Transverse colon (tissue), 4 donors: Measurements from ENCODE around the gene ZNF135. TPM values are rescaled to one million over a fixed set of nuclear protein-coding genes. Genes with fewer than 3 reads are reported as not detected.

Experiments
- DNase-seq: peaks from one replicate; pipeline ENCODE4 v3.0.0-alpha.2; 2019
- H3K27ac ChIP-seq, 4 donors: fragments of 200-600 bp; sonication (generic); 2 replicates each; pipeline ENCODE4 v1.5.1; 2016 to 2018; ENCODE audit warnings: inconsistent platforms in 4 of 4
- H3K27me3 ChIP-seq: fragments of 200-600 bp; sonication (generic); 2 replicates; pipeline ENCODE4 v1.5.1; 2017; ENCODE audit warnings: inconsistent platforms
- H3K36me3 ChIP-seq, 4 donors: fragments of 200-600 bp; sonication (generic); 2 replicates each; pipeline ENCODE4 v1.5.1; 2017 to 2019; ENCODE audit warnings: inconsistent platforms in 4 of 4
- H3K4me1 ChIP-seq, 4 donors: fragments of 200-600 bp; sonication (generic); 2 replicates each; pipeline ENCODE4 v1.5.1; 2017 to 2020; ENCODE audit warnings: inconsistent platforms in 4 of 4
- H3K4me3 ChIP-seq, 4 donors: fragments of 200-600 bp; sonication (generic); 1 replicate in 1 of 4; 2 replicates in 3 of 4; pipeline versions ENCODE4 v1.5.1 to v1.6.1; 2017 to 2019; ENCODE audit warnings: inconsistent platforms in 4 of 4
- H3K9me3 ChIP-seq, 2 donors: fragments of 200-600 bp; sonication (generic); 2 replicates each; pipeline ENCODE4 v1.5.1; 2017 to 2019; ENCODE audit warnings: inconsistent platforms in 2 of 2
- EP300 ChIP-seq: sonication (generic); formaldehyde crosslinking; IDR thresholded peaks from one replicate; pipeline ENCODE4 v1.6.1; 2017; ENCODE audit warnings: antibody characterized with exemption, low read depth
- POLR2A ChIP-seq: fragments of 450-650 bp; IDR thresholded peaks from one replicate; pipeline ENCODE4 v1.6.1; 2016; ENCODE audit warnings: antibody characterized with exemption, mild to moderate bottlenecking, moderate library complexity
- POLR2AphosphoS5 ChIP-seq, 3 donors: sonication (generic); formaldehyde crosslinking; IDR thresholded peaks; one replicate each; pipeline ENCODE4 v1.6.1; 2016; ENCODE audit warnings: antibody characterized with exemption in 3 of 3
- WGBS, 2 donors: methylation state at CpG; one replicate each; pipeline ENCODE4 v1.1.5; 2018; ENCODE audit warnings: low coverage in 1 of 2; 5-methylcytosine and 5-hydroxymethylcytosine counted together
- in situ Hi-C, 4 donors: fragments of 200-750 bp; cut with MboI; loops; one replicate each; pipeline versions ENCODE4 v1.15.0 to v1.15.1; 2017; ENCODE audit warnings: low sequenced_read_pairs in 3 of 4, low pct_ligation_motif_present in 1 of 4, low pct_unique_long_range_greater_than_20kb in 1 of 4
- intact Hi-C: fragments of 100-400 bp; cut with DNase I; formaldehyde crosslinking; loops from one replicate; pipeline ENCODE4 v1.15.1; 2023; ENCODE audit warnings: low total_unique reads
- total RNA-seq, 4 donors: library from RNA; depleted of rRNA; stranded (reverse); fragments of >200 nt; gene quantifications; one replicate each; pipeline ENCODE4 v1.1.0, GENCODE V29; 2016
- TF ChIP-seq, protein P1 (sequence below), 5 experiments: fragments of 200-600 bp in 3 of 5; fragments of 450-650 bp in 2 of 5; sonication (generic) in 3 of 5; IDR thresholded peaks; 1 replicate in 2 of 5; 2 replicates in 3 of 5; pipeline ENCODE4 v1.5.1; 2016 to 2017; ENCODE audit warnings: antibody characterized with exemption in 5 of 5, inconsistent platforms in 3 of 5, mild to moderate bottlenecking in 2 of 5, moderate library complexity in 1 of 5

The ZNF135 gene
- total RNA-seq, 4 donors from 2014 or later = 1.6 to 20.9 (median 2.1) TPM

DNA sequence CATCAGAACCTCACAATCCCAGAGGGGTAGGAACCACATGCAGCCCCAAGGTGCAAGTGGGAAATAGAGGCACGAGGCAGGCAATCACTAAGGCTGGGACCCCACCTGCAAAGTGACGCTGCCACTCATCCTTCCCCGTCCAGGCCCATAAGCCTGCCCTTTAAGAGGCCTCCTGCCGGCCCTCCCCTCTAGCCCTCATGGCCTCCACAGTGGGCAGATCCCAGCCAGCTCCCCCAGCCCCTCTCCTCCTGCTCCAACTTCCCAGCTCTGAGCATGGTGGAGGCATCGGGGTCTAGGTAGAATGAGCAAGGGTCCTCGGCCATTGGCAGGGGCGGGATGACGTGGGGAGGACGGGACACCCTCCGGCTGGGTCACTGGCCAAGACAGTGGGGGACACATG lies 36.2 kb downstream of the ZNF135 start:
- Histone ChIP-seq H3K4me3 (no peak overlapping the region), H3K9me3 (peaks cover 0 to 10% of the 10 kb centered on the region in 2 donors), H3K27me3 (no peaks in the 10 kb centered on the region), H3K27ac (no peak overlapping the region), H3K36me3 (no peaks in the 10 kb centered on the region), H3K4me1 (peaks cover 0 to 16% (median 7%) of the 10 kb centered on the region in 4 donors)
- in situ Hi-C loops = no loop called here
- WGBS, 2 donors = 96% methylated on average over 10 of the region's 10 CpGs; no CpG with 5 or more reads in 1 of the 2 donors
- no peak for DNase-seq
- intact Hi-C loops = no loop called here
- TF ChIP-seq POLR2AphosphoS5 (IDR thresholded peaks at IDR 0.05) = no peak
- no peak for TF ChIP-seq POLR2A
- TF ChIP-seq EP300 = no peak
- TF ChIP-seq, protein P1, sequence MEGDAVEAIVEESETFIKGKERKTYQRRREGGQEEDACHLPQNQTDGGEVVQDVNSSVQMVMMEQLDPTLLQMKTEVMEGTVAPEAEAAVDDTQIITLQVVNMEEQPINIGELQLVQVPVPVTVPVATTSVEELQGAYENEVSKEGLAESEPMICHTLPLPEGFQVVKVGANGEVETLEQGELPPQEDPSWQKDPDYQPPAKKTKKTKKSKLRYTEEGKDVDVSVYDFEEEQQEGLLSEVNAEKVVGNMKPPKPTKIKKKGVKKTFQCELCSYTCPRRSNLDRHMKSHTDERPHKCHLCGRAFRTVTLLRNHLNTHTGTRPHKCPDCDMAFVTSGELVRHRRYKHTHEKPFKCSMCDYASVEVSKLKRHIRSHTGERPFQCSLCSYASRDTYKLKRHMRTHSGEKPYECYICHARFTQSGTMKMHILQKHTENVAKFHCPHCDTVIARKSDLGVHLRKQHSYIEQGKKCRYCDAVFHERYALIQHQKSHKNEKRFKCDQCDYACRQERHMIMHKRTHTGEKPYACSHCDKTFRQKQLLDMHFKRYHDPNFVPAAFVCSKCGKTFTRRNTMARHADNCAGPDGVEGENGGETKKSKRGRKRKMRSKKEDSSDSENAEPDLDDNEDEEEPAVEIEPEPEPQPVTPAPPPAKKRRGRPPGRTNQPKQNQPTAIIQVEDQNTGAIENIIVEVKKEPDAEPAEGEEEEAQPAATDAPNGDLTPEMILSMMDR (IDR thresholded peaks at IDR 0.05) = no peak

DNA sequence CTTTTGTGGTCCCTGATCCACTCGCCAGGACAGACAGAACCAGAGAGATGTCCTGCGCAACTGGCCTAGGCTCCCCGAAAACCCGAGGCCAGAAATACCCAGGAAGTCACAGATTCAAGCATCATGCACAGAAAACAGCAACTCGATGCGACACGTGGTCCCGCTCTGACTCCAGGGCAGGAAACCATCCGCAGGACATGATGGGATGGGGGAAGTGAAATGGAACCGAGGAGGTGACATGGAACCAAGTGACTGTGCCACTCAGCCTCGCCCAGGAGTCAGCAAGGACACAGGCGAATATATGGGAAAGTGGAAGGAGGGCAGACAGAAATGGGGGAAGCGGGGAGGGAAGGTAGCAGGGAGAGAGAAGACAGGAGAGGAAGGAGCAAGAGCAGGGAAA lies 37.8 kb downstream of the ZNF135 start:
- H3K4me3 ChIP-seq = peak overlapping the region in 2 of 4 donors; percentile 93 to 99
- DNase-seq = no peak
- in situ Hi-C loops (no loop called here), intact Hi-C loops (no loop called here)
- WGBS, 2 donors = 81 to 86% methylated on average over 5 to 13 of the region's 13 CpGs
- peak overlapping the region in 1 of 4 donors; percentile 97 for H3K27ac ChIP-seq
- no peaks in the 10 kb centered on the region for H3K36me3 ChIP-seq
- H3K9me3 ChIP-seq = peaks cover 0 to 10% of the 10 kb centered on the region in 2 donors
- peaks cover 0 to 16% (median 7%) of the 10 kb centered on the region in 4 donors for H3K4me1 ChIP-seq
- TF ChIP-seq EP300 = no peak
- TF ChIP-seq POLR2A = no peak
- no peak for TF ChIP-seq POLR2AphosphoS5 (IDR thresholded peaks at IDR 0.05)
- no peaks in the 10 kb centered on the region for H3K27me3 ChIP-seq

DNA sequence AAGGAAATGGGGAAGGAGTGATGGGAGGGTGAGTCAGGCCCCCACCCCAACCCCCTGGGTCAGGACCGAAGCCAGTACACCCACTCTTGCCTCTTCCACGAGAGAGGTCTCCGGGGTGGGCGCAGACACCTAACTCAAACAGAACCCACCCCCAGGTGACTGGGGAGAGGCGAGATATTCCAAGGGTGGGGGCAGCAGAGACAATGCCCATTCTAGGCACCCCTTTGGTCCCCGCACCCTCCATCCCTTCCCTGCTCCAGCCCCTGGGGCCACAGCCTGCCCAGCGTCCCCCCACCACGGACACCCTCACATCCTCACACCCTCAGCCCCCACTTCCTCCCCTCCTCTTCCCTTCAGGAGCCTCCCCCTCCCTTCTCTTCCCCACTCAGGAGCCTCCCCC lies 38.3 kb downstream of the ZNF135 start:
- Histone ChIP-seq H3K4me1 (peaks cover 0 to 16% (median 7%) of the 10 kb centered on the region in 4 donors), H3K9me3 (peaks cover under 1 to 12% of the 10 kb centered on the region in 2 donors), H3K4me3 (peak overlapping the region; percentile 62 to 99 (median 92)), H3K27me3 (no peaks in the 10 kb centered on the region), H3K27ac (peak overlapping the region in 3 of 4 donors; percentile 87 to 97 (median 97)), H3K36me3 (no peaks in the 10 kb centered on the region)
- in situ Hi-C loops = no loop called here
- TF ChIP-seq POLR2A (no peak), EP300 (no peak), POLR2AphosphoS5 (IDR thresholded peaks at IDR 0.05) (no peak)
- TF ChIP-seq, protein P1 (IDR thresholded peaks at IDR 0.05) = no peak
- WGBS, 2 donors = 50 to 59% methylated on average over 2 to 8 of the region's 8 CpGs
- intact Hi-C loops = no loop called here
- DNase-seq = no peak

DNA sequence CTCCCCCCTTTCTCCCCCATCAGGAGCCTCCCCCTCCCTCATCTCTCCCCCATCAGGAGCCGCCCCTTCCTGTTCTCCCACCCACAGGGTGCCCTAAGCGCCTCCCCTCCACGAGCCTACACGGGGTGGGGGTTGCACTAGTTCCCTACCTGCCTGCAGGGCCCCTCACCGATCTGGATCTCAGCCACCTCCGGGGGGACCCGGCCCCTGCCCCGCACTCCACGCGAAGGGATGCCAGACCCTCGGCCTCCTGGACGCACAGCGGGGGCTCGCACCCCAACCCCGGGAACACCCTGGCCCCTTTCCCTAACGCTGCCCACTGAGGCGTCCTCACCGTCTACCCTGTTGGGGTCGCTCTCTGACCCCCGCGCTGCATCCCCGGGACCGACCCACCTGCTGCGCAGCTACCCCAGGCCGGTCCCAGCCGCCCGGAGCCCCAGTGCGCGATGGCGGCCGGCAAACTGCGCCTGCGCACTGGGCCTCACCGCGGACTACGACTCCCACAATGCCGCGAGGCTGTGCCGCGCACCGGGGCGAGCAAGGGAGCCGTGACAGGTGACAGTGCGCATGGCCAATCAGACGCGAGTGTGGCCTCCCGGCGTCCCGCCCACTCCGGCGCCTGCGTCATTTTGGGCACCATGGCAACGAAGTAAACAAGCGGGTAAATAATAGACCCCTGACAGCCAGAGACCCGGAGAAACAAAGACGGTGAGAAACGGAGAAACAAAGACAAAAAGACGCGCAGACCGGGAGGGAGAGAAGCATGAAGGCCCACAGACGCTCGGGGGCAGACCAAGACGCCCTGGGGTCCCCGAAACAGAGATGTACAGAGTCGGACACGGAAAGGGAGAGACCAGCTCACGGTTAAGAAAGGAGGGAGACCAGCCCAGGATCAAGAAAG lies 38.9 kb downstream of the ZNF135 start, which contains the start of gene ZSCAN18:
Gene ZSCAN18, minus strand, starts transcription at position 451 of the 901 bp plus-strand sequence. CDS start 7,964 bp downstream, outside the sequence.
- intact Hi-C loops (no loop called here), in situ Hi-C loops (no loop called here)

More for the DNA sequence above, 38.9 kb downstream of the ZNF135 start, which contains the start of gene ZSCAN18:
- Histone ChIP-seq H3K4me1 (peaks cover 0 to 16% (median 7%) of the 10 kb centered on the region in 4 donors), H3K27ac (peak within 1 kb of the TSS; percentile 82 to 97 (median 92)), H3K4me3 (peak within 1 kb of the TSS; percentile 62 to 99 (median 92)), H3K27me3 (no peaks in the 10 kb centered on the region), H3K36me3 (no peaks in the 10 kb centered on the region), H3K9me3 (peaks cover 5 to 18% of the 10 kb centered on the region in 2 donors)
- TF ChIP-seq POLR2A (peak; percentile 67), EP300 (peak; percentile 70), POLR2AphosphoS5 (IDR thresholded peaks at IDR 0.05) (peak; percentile 65 to 82 (median 77))
- TF ChIP-seq, protein P1 (IDR thresholded peaks at IDR 0.05) = no peak
- peak; percentile 96 for DNase-seq
- 4 to 12% methylated on average over 10 to 61 of the region's 67 CpGs for WGBS, 2 donors
